CD8-positive, alpha-beta memory T cell (primary cell): Measurements from ENCODE around the gene PIWIL1. TPM values are rescaled to one million over a fixed set of nuclear protein-coding genes. Genes with fewer than 3 reads are reported as not detected.

ENCODE experiments used
- CTCF ChIA-PET: fragments of 350-600 bp; sonication (Branson Sonifier 250); formaldehyde crosslinking; loops from one replicate; lab custom pipeline; 2021; ENCODE audit warnings: antibody characterized with exemption; lab: Charles Lee
- POLR2A ChIA-PET: fragments of 350-600 bp; sonication (Branson Sonifier 250); formaldehyde crosslinking; loops from one replicate; lab custom pipeline; 2021; ENCODE audit warnings: antibody characterized with exemption; lab: Charles Lee
- DNase-seq, 5 donors: peaks; one replicate each; pipeline versions ENCODE4 v3.0.0 to v3.0.0-alpha.2; 2020 to 2022; ENCODE audit warnings: mixed read lengths in 1 of 5
- H3K27ac ChIP-seq: one replicate; pipeline ENCODE4 v1.7.0; 2013; ENCODE audit warnings: low read depth, mild to moderate bottlenecking, low read length, moderate library complexity
- H3K27me3 ChIP-seq: 2 replicates; pipeline ENCODE4 v1.7.0; 2013; ENCODE audit warnings: low read length, mild to moderate bottlenecking; ENCODE audit not compliant: insufficient read depth, poor library complexity, severe bottlenecking
- H3K36me3 ChIP-seq: 2 replicates; pipeline ENCODE4 v1.7.0; 2013; ENCODE audit warnings: mild to moderate bottlenecking, low read length, moderate library complexity; ENCODE audit not compliant: insufficient read depth
- H3K4me1 ChIP-seq: 2 replicates; pipeline ENCODE4 v1.7.0; 2013; ENCODE audit warnings: mild to moderate bottlenecking, low read length, moderate library complexity; ENCODE audit not compliant: insufficient read depth
- H3K4me3 ChIP-seq: 2 replicates; pipeline ENCODE4 v1.7.0; 2013; ENCODE audit warnings: mild to moderate bottlenecking, low read length
- H3K9me3 ChIP-seq: 2 replicates; pipeline ENCODE4 v1.7.0; 2013; ENCODE audit warnings: mild to moderate bottlenecking, low read length
- H3K27ac Mint-ChIP-seq, 8 donors: one replicate each; pipeline ENCODE4 v1.8.0; 2020 to 2021; ENCODE audit warnings: mixed read lengths in 8 of 8, mild to moderate bottlenecking in 6 of 8, inconsistent platforms in 3 of 8, moderate library complexity in 3 of 8
- H3K27me3 Mint-ChIP-seq, 2 donors: one replicate each; pipeline ENCODE4 v1.8.0; 2020 to 2021; ENCODE audit warnings: mixed read lengths in 2 of 2, mild to moderate bottlenecking in 1 of 2, moderate library complexity in 1 of 2
- H3K36me3 Mint-ChIP-seq, 3 donors: one replicate each; pipeline ENCODE4 v1.8.0; 2020 to 2021; ENCODE audit warnings: mixed read lengths in 3 of 3, inconsistent platforms in 1 of 3, mild to moderate bottlenecking in 1 of 3
- H3K4me1 Mint-ChIP-seq, 3 donors: one replicate each; pipeline ENCODE4 v1.8.0; 2020 to 2021; ENCODE audit warnings: mixed read lengths in 3 of 3, inconsistent platforms in 1 of 3, mild to moderate bottlenecking in 1 of 3
- H3K4me3 Mint-ChIP-seq, 7 donors: one replicate each; pipeline ENCODE4 v1.8.0; 2020 to 2021; ENCODE audit warnings: mixed read lengths in 7 of 7, mild to moderate bottlenecking in 6 of 7, moderate library complexity in 4 of 7, inconsistent platforms in 2 of 7
- H3K9me3 Mint-ChIP-seq, 5 donors: one replicate each; pipeline ENCODE4 v1.8.0; 2020 to 2022; ENCODE audit warnings: mixed read lengths in 5 of 5, mild to moderate bottlenecking in 3 of 5, moderate library complexity in 2 of 5, inconsistent platforms in 1 of 5
- polyA plus RNA-seq: library from polyadenylated mRNA; unstranded; fragments of 300-500 nt; fragmentation: Illumina TruSeq; gene quantifications from one replicate; pipeline ENCODE4 v1.2.3, GENCODE V29; 2021
- total RNA-seq, 2 experiments: library from RNA; stranded (reverse); gene quantifications; one replicate each; pipeline ENCODE4 v1.2.3, GENCODE V29; 2021

PIWIL1 gene
- total and polyA plus RNA-seq, 3 experiments from 2014 or later: not detected

DNA sequence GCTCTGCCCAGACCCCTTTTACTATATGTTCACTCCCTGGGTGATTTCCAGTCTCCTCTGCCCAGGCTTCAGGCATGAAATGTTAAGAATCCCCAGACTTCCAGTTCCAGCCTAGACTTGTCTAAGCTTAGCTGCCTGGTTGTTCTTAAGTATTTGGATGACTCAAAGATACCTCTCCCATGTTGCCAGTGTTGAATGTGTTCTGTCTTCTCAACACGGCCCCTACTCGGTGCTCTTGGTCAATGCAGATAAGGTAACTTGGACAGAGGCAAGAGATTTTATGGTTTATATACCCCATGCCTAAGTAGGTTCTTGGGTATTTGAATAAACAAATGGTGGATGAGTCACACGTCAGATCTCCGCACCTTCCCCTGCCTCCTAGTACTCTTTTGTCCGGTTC, 13.6 kb downstream of the PIWIL1 start:
- H3K9me3 Mint-ChIP-seq: peaks cover 0 to 7% (median 3%) of the 10 kb centered on the region in 5 donors
- ChIA-PET POLR2A (no interaction called here), CTCF (no interaction called here)
- Histone ChIP-seq H3K4me3 (no peak overlapping the region), H3K9me3 (no peaks in the 10 kb centered on the region), H3K27ac (no peak overlapping the region), H3K36me3 (no peaks in the 10 kb centered on the region), H3K4me1 (no peaks in the 10 kb centered on the region), H3K27me3 (no peaks in the 10 kb centered on the region)
- H3K27ac Mint-ChIP-seq: no peak overlapping the region
- no peaks in the 10 kb centered on the region for H3K4me1 Mint-ChIP-seq
- H3K36me3 Mint-ChIP-seq: no peaks in the 10 kb centered on the region
- no peak overlapping the region for H3K4me3 Mint-ChIP-seq
- DNase-seq: no peak
- H3K27me3 Mint-ChIP-seq: no peaks in the 10 kb centered on the region

DNA sequence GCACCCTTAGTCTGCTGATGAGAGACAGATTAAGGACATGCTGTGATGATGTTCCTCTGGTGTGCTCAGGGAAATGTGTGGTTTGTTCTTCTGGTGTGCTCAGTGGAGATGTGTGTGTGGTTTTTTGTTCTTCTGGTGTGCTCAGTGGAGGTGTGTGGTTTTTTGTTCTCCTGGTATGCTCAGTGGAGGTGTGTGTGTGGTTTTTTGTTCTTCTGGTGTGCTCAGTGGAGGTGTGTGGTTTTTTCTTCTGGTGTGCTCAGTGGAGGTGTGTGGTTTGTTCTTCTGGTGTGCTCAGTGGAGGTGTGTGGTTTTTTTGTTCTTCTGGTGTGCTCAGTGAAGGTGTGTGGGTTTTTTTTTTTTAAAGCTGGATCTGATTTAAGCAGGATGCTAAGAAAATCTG, 15.4 kb downstream of the PIWIL1 start:
- no peak overlapping the region for H3K4me3 ChIP-seq

DNA sequence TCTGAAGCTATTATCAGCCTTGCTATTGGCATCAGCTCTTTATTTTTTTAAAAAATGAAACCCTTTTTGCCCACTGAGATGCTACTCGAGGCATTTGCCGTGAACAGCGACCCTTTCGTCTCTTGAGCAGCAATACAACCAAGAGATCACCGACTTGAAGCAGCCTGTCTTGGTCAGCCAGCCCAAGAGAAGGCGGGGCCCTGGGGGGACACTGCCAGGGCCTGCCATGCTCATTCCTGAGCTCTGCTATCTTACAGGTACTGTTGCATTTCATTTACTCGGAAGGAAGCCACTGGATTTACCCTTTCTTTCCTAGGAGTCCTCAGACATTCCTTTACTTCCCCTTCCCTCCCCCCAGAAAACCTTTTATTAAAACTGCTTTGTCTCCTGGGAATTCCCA, 16.7 kb downstream of the PIWIL1 start:
- Mint-ChIP-seq H3K27ac (no peak overlapping the region), H3K27me3 (peaks cover 0 to 10% of the 10 kb centered on the region in 2 donors), H3K36me3 (no peaks in the 10 kb centered on the region), H3K4me1 (no peaks in the 10 kb centered on the region), H3K4me3 (no peak overlapping the region), H3K9me3 (peaks cover 0 to 6% (median 3%) of the 10 kb centered on the region in 5 donors)
- no peak overlapping the region for H3K4me3 ChIP-seq
- DNase-seq: no peak
- CTCF ChIA-PET: no interaction called here
- H3K36me3 ChIP-seq: no peaks in the 10 kb centered on the region
- no peaks in the 10 kb centered on the region for H3K4me1 ChIP-seq
- H3K27me3 ChIP-seq: no peaks in the 10 kb centered on the region
- POLR2A ChIA-PET: no interaction called here
- H3K9me3 ChIP-seq: no peaks in the 10 kb centered on the region
- no peak overlapping the region for H3K27ac ChIP-seq

More for the DNA sequence above, 15.4 kb downstream of the PIWIL1 start:
- no peaks in the 10 kb centered on the region for H3K9me3 ChIP-seq
- Mint-ChIP-seq H3K4me3 (no peak overlapping the region), H3K27me3 (peaks cover 0 to 4% of the 10 kb centered on the region in 2 donors), H3K4me1 (no peaks in the 10 kb centered on the region), H3K36me3 (no peaks in the 10 kb centered on the region), H3K9me3 (peaks cover 0 to 6% (median 3%) of the 10 kb centered on the region in 5 donors), H3K27ac (no peak overlapping the region)
- ChIA-PET CTCF (no interaction called here), POLR2A (no interaction called here)
- no peak for DNase-seq
- H3K27me3 ChIP-seq: no peaks in the 10 kb centered on the region
- H3K36me3 ChIP-seq: no peaks in the 10 kb centered on the region
- H3K4me1 ChIP-seq: no peaks in the 10 kb centered on the region
- H3K27ac ChIP-seq: no peak overlapping the region

DNA sequence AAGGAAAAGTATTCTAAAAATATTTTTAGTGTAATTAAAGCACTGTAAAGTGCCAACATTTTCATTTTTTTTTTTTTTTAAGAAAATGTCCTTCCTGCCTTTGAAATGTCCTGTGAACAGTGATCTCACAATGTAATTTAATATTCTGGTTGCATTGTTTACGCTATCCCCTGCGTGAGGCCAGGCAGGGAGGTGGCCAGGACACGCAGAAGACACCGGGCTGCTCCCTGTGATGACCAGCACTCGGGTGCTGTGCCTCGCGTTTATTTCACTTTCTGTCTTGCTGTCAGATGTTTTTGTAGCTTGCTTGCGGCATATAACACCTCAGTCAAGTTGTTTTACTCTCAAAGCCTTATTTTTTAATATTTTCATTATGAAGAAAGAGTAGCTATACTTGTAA, 18.5 kb downstream of the PIWIL1 start:
- H3K27me3 Mint-ChIP-seq: peaks cover 0 to 10% of the 10 kb centered on the region in 2 donors
- no peaks in the 10 kb centered on the region for H3K4me1 ChIP-seq
- POLR2A ChIA-PET: no interaction called here
- H3K4me3 ChIP-seq: no peak overlapping the region
- H3K9me3 Mint-ChIP-seq: peaks cover 0 to 9% (median 3%) of the 10 kb centered on the region in 5 donors
- H3K36me3 Mint-ChIP-seq: no peaks in the 10 kb centered on the region
- no peak overlapping the region for H3K27ac Mint-ChIP-seq
- H3K27ac ChIP-seq: no peak overlapping the region
- CTCF ChIA-PET: no interaction called here
- no peaks in the 10 kb centered on the region for H3K4me1 Mint-ChIP-seq
- H3K4me3 Mint-ChIP-seq: no peak overlapping the region
- H3K9me3 ChIP-seq: no peaks in the 10 kb centered on the region
- H3K36me3 ChIP-seq: no peaks in the 10 kb centered on the region
- H3K27me3 ChIP-seq: no peaks in the 10 kb centered on the region
- DNase-seq: no peak

DNA sequence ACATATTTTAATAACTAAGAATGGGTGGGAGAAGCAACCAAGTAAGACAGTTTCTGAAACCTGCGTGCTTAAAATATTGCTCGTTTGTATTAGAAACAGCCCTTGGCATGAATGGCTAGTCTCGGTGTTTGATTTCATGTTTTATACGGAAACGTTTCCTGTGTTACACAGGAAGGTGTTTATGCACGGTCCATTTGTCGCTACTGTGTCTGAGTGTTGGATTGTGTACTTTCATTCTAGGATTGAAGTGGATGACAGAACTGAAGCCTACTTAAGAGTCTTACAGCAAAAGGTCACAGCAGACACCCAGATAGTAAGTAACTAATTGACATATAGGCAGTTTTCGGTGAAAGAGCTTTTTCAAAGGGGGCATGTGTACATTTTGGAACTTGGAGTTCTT, 19.6 kb downstream of the PIWIL1 start:
- Mint-ChIP-seq H3K9me3 (peaks cover 0 to 6% (median 0%) of the 10 kb centered on the region in 5 donors), H3K4me1 (no peaks in the 10 kb centered on the region), H3K4me3 (no peak overlapping the region), H3K27ac (no peak overlapping the region), H3K27me3 (peaks cover 0 to 10% of the 10 kb centered on the region in 2 donors), H3K36me3 (no peaks in the 10 kb centered on the region)
- ChIA-PET POLR2A (no interaction called here), CTCF (no interaction called here)
- Histone ChIP-seq H3K9me3 (no peaks in the 10 kb centered on the region), H3K4me1 (no peaks in the 10 kb centered on the region), H3K27ac (no peak overlapping the region), H3K4me3 (no peak overlapping the region), H3K36me3 (no peaks in the 10 kb centered on the region), H3K27me3 (no peaks in the 10 kb centered on the region)
- no peak for DNase-seq

DNA sequence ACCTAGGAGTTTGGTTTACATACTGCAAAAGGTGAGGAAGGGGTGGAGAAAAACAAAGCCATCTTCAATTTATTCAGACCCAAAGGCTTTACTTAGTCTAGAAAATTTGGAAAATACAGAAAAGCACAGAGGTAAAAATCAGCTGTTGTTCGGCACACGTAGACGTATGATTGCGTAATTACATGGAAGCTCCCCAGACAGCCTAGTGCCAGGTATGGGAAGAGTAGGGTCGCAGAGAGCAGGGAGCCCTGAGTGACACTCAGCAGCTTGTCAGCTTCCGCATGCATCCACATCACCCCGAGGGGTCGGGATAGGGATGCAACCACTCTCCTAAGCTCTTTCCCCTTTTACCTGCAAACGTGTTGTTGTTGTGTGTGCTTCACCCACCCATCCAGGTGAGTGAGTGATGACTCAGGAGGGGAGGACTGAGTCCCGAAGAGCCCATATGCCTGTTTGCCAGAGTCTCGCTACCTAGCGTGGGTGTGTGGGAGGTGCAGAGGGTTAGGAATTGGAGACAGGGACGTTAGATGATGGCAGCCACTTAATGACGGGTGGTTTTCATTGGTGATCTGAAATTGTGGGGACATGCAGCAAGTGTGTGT, 20.1 kb downstream of the PIWIL1 start:
- no peaks in the 10 kb centered on the region for H3K27me3 ChIP-seq
- ChIA-PET POLR2A (no interaction called here), CTCF (no interaction called here)
- no peaks in the 10 kb centered on the region for H3K4me1 Mint-ChIP-seq
- no peak overlapping the region for H3K27ac ChIP-seq
- H3K4me3 ChIP-seq: no peak overlapping the region
- no peaks in the 10 kb centered on the region for H3K36me3 ChIP-seq
- H3K27me3 Mint-ChIP-seq: peaks cover 0 to 10% of the 10 kb centered on the region in 2 donors
- H3K36me3 Mint-ChIP-seq: no peaks in the 10 kb centered on the region
- no peak overlapping the region for H3K27ac Mint-ChIP-seq
- DNase-seq: no peak
- H3K9me3 Mint-ChIP-seq: peaks cover 0 to 2% (median 0%) of the 10 kb centered on the region in 5 donors
- H3K4me3 Mint-ChIP-seq: no peak overlapping the region
- H3K4me1 ChIP-seq: no peaks in the 10 kb centered on the region
- H3K9me3 ChIP-seq: no peaks in the 10 kb centered on the region

DNA sequence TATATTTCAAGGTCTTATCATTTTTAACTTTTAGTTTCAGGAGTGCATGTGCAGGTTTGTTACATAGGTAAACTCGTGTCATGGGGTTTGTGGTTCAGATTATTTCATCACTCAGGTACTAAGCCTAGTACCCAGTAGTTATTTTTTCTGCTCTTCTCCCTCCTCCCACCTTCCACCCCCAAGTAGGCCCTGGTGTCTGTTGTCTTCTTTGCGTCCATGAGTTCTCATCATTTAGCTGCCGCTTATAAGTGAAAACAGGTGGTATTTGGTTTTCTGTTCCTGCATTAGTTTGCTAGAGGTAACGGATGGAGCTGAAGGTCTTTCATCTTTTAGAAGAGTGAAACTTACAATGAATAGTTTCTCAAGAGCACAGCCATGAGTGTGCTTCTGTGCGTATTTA, 24.4 kb downstream of the PIWIL1 start:
- Mint-ChIP-seq H3K4me1 (no peaks in the 10 kb centered on the region), H3K9me3 (peaks cover 0 to 3% (median 0%) of the 10 kb centered on the region in 5 donors), H3K27ac (no peak overlapping the region), H3K36me3 (no peaks in the 10 kb centered on the region), H3K27me3 (peaks cover 0 to 13% of the 10 kb centered on the region in 2 donors), H3K4me3 (no peak overlapping the region)
- H3K9me3 ChIP-seq: no peaks in the 10 kb centered on the region
- no peak for DNase-seq
- CTCF ChIA-PET: no interaction called here
- no peak overlapping the region for H3K27ac ChIP-seq
- H3K27me3 ChIP-seq: no peaks in the 10 kb centered on the region
- H3K36me3 ChIP-seq: no peaks in the 10 kb centered on the region
- POLR2A ChIA-PET: no interaction called here
- H3K4me1 ChIP-seq: no peaks in the 10 kb centered on the region
- H3K4me3 ChIP-seq: no peak overlapping the region

DNA sequence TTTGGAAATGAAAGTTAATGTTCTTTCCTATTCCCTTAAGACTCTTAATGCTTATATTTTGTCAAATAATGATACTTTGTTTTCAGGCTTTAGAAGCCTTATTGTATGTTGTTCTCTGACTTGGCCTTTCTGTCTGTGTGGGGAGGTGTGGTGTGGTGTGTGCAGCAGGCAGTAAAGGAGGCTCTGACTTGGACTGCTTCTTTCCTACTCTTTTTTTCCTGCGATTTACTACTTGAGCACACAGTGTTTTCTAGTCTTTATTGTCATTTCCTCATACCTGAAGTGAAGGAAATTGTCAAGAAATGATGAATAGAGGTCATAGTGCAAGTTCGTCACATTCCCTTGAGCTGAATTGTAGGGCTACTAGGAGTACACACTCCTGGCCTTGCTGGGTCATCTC, 26.9 kb downstream of the PIWIL1 start:
- Histone ChIP-seq H3K36me3 (no peaks in the 10 kb centered on the region), H3K4me1 (no peaks in the 10 kb centered on the region), H3K27ac (no peak overlapping the region), H3K9me3 (no peaks in the 10 kb centered on the region), H3K27me3 (no peaks in the 10 kb centered on the region), H3K4me3 (no peak overlapping the region)
- Mint-ChIP-seq H3K36me3 (no peaks in the 10 kb centered on the region), H3K4me1 (no peaks in the 10 kb centered on the region), H3K4me3 (no peak overlapping the region), H3K27ac (no peak overlapping the region), H3K27me3 (peaks cover 2 to 4% of the 10 kb centered on the region in 2 donors), H3K9me3 (peaks cover 0 to 3% (median 2%) of the 10 kb centered on the region in 5 donors)
- no peak for DNase-seq
- CTCF ChIA-PET: no interaction called here
- POLR2A ChIA-PET: no interaction called here
